IMR-90 (cell line): ENCODE data around the gene CLEC4M.

Source experiments
- CEBPB ChIP-seq: IDR thresholded peaks from 2 replicates; pipeline ENCODE4 v1.6.1; 2012; ENCODE audit warnings: low read depth, low read length, improper control_type of control experiment
- CHD1 ChIP-seq: IDR thresholded peaks from 2 replicates; pipeline ENCODE4 v1.6.1; 2012; ENCODE audit warnings: low read depth, low read length, improper control_type of control experiment
- CTCF ChIP-seq: conservative IDR thresholded peaks from 2 replicates; pipeline ENCODE4 v1.5.1; 2012; ENCODE audit warnings: mild to moderate bottlenecking, low read depth, low read length, improper control_type of control experiment
- FOS ChIP-seq: fragments of 150-350 bp; IDR thresholded peaks from 2 replicates; pipeline ENCODE4 v1.6.1; 2016; ENCODE audit warnings: low read depth, low read length
- MXI1 ChIP-seq: IDR thresholded peaks from 2 replicates; pipeline ENCODE4 v1.6.1; 2012; ENCODE audit warnings: low read depth, mild to moderate bottlenecking, low read length, moderate library complexity, borderline replicate concordance
- POLR2A ChIP-seq: IDR thresholded peaks from 2 replicates; pipeline ENCODE4 v1.6.1; 2012; ENCODE audit warnings: mild to moderate bottlenecking, low read depth, low read length
- RCOR1 ChIP-seq: IDR thresholded peaks from 2 replicates; pipeline ENCODE4 v1.6.1; 2012; ENCODE audit warnings: mild to moderate bottlenecking, low read length, improper control_type of control experiment; ENCODE audit not compliant: insufficient replicate concordance

- TF ChIP-seq CTCF (no peak), CHD1 (no peak), CEBPB (no peak), MXI1 (no peak), POLR2A (no peak), RCOR1 (no peak), FOS (no peak)
Measured at GRCh38 chr19:7790416-7790815, 27.4 kb downstream of the CLEC4M start.
